Activated CD4-positive, CD25-positive, alpha-beta regulatory T cell treated with anti-CD3 and anti-CD28 coated beads, Interleukin-2, amount 50 U/mL, for 16 hours (primary cell): Measurements from ENCODE around the gene DIRAS3.
"Not testable (repeated sequence)": the region's sequence is repeated elsewhere in the genome, so short reads cannot be mapped to it uniquely, and the experiment has no call there.

ENCODE experiments used
- DNase-seq: peaks from one replicate; pipeline ENCODE4 v3.0.0-alpha.2; 2020; ENCODE audit warnings: low read depth, low spot score

The DIRAS3 gene

DNA sequence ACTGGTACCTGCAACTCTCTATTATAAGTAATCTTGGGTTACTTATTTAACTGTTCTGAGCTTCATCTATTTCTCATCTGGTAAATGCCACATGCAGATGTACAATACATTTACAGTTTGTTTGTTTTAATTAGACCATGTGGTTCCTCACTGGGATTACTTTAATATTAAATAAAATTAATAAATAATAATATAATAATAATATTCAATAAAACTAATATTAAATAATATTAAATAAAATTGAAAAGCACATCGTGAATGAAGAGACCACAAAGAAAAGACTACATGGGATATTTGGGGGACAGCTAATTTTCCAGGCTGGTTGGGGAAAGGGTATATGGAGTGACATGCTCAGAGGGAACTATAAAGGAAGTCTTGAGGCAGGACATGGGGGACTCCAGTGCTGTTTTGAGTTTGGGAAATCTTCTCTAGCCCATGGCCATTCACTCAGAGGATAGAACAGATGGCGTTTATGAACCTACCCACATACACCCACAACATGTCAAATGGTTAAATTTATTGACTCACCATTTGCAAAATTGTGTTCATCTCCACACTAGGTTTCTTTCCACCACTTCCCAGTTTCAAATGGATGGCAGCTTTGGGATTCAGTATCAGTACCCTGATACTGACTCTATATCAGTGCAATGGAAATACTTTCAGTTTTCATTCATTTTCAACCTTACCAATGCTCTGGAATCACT lies 25.6 kb downstream of the DIRAS3 start:
- no peak for DNase-seq

DNA sequence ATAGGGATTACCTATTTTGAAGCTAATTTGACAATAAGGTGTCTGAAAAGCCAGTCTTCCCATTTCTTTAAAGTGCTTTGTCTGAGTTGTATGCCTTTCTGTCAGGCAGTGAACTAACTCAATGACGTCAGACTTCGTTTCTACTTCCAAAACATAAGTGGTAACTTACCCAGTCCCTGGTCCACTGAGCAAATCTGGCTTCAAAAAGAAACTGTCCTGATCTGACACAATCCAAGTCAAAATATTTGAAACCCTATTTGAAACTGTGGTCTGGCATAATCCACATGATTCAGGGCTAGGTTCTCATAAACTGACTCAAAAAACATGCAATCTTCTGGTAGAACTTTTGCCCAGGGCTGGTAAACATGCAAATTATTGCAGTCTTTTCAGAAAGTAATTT lies 34.0 kb downstream of the DIRAS3 start:
- no peak for DNase-seq

DNA sequence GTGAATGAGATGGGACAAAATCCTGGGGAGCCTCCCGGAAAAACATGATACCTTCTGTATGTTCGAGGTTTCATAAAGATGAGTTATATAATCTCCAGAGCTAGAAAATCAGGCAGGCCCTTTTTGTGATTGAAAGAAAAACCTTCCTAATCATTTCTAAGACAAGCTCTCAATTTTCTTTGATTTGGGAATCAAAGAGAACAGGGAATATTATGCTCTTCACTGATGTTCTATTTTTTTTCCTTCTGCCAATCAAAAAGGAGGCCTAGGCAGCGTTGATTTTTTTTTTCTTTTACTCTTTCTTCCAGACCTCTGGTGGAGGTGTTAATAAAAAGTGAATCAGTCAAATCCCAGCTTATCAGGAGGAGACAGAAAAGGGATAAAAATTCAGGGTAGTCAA lies 34.5 kb downstream of the DIRAS3 start:
- DNase-seq = no peak

DNA sequence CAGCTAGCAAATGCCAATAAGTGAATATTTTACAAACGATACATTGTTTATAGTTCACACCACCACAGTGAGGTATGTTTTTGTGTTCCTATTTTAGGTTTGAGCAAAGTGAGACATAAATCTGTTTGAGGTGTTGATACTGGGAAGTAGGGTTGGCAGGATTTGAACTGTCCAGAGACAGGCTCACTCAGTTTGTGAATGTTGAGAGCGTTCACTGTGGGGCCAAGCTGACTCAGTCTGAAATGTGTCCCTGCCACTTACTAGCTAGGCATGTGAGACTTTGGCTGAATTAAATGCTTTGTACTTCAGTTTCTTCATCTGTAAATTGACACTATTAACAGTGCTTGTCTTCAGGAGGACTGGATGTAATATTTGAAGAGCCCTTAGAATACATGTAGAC lies 35.1 kb downstream of the DIRAS3 start:
- no peak for DNase-seq

DNA sequence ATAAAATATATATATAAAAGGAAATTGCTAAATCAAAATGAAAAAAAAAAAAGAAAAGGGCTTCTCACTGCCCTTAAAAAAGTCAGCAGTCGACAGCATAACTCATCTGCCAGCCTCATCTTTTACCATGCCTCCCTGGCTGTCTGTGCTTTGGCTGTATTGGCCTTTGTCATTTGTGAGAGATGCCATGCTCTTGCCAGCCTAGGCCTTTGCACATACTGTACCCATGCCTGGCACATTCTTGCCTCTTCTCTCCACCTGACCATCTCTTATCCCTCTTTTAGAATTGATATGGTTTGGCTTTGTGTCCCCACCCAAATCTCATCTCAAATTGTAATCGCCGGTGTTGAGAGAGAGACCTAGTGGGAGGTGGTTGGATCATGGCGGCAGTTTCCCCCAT lies 37.1 kb downstream of the DIRAS3 start:
- DNase-seq = no peak

DNA sequence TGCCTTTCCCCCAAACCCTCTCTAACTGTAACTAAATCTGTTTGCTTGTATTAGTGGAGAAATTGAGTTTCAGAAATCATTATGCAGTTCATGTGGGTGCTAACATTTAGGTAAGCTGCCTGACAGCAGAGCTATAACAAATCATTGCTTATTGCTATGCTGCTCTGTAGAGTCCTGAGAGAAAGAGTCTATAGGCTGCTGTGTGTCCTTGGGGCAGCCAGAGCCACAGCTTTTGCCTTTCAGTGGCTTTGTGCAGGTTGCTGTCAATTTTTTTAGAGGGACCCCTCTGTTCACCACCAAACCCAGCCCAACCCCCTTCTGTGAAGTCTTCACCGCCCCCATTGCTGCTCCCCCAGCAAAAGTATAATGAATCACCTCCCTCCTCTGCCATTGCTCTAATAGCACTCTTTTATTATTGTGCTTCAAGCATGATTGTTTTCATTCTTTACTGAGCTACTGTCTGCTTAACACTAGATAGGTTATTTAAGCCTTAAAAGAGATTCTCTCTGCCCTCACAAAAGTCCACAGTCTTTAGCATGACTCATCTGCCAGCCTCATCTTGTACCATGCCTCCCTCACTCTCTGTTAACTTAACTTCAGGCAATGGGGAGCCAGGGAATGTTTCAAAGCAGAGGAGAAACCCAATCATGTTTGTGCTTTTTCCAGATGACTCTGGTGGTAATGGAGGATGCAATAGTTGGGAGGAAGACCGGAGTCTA lies 38.6 kb downstream of the DIRAS3 start:
- DNase-seq = no peak

DNA sequence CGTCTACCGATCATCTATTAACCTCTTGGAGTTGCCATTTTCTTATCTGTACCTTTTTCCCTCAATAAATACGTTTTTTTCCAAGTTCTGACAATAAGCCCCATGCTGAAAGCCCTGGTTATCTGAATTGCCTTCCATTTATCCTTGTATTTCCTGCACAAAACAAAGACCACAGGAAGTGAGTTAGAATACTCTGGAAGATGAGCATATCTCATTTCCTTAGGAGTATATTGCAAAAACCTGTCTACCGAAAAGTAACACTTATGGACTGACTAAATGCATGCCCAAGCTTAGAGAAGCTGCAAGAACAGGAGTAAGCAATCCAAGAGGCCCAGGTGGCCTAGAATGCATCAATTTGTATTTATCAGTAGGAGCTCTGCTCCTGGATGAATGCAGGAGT lies 39.9 kb downstream of the DIRAS3 start:
- no peak for DNase-seq

DNA sequence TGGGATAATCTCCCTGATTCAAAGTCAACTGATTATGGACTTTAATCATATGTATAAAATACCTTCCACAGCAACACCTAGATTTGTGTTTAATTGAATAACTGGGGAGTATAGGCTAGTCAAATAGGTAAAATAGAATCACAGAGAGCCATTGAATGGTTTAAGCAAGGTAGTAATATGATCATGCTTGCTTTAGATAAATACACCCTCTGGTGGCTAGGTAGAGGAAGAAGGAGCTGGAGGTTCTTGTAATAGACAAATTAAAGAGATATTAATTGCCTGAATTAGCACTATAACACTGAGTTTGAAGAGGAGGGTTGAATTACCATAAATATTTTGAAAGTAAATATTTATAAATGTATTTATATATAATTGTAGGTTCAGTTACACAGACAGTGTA lies 40.3 kb downstream of the DIRAS3 start:
- no peak for DNase-seq

DNA sequence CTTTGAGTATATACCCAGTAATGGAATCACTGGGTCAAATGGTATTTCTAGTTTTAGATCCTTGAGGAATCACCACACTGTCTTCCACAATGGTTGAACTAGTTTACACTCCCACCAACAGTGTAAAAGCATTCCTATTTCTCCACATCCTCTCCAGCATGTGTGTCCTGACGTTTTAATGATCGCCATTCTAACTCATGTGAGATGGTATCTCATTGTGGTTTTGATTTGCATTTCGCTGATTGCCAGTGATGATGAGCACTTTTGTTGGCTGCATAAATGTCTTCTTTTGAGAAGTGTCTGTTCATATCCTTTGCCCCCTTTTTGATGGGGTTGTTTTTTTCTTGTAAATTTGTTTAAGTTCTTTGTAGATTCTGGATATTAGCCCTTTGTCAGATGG lies 46.8 kb downstream of the DIRAS3 start:
- DNase-seq = not testable (repeated sequence)

DNA sequence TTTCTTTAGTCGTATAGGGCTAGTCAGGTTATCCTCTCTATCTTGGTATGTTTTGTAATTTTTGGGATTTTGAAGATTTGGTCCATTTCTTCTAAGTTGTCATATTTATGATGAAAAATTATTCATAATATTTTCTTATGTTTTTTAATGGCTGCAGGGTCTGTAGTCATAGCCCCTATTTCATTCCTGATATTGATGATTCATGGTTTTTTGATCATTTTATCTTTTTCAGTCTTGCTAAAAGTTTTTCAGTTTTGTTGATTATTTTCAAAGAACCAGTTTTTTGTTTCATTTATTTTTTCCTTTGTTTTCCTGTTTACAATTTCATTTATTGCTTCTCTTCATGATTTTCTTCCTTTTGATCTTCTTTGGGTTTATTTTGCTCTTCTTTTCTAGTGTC lies 50.2 kb downstream of the DIRAS3 start:
- DNase-seq = no peak

DNA sequence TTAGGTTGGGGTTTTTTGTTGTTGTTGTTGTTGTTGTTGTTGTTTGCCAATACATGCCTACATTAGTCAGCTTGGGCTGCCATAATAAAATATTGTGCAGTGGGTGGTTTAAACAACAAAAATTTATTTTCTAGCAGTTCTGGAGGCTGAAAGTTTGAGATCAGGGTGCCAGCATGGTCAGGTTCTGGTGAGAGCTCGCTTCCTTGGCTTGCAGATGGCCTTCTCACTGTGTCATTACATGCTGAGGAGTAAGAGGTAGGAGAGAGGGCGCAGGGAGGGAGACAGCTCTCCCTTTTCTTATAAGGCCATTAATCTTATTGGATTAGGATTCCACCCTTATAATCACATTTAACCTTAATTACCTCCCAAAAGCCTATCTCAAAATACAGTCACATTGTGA lies 52.7 kb downstream of the DIRAS3 start:
- no peak for DNase-seq
